K562 (cell line): ENCODE measurements around the gene SCART1.

Experiments
- NR2C1 ChIP-seq, 2 experiments: fragments of 450-650 bp; IDR thresholded peaks; 2 replicates each; pipeline ENCODE4 v1.6.1; 2017; ENCODE audit warnings: mild to moderate bottlenecking in 2 of 2, antibody characterized with exemption in 1 of 2, inconsistent platforms in 1 of 2, missing compliant biosample characterization in 1 of 2, missing genetic modification characterization in 1 of 2
- PML ChIP-seq: IDR thresholded peaks from 2 replicates; pipeline ENCODE4 v1.6.1; 2012; ENCODE audit warnings: low read length, inconsistent platforms
- POLR2AphosphoS5 ChIP-seq: IDR thresholded peaks from 2 replicates; pipeline ENCODE4 v1.6.1; 2011; ENCODE audit warnings: mild to moderate bottlenecking, low read depth, low read length, moderate library complexity; ENCODE audit not compliant: control insufficient read depth, insufficient read depth
- SMARCA5 ChIP-seq: fragments of 450-650 bp; IDR thresholded peaks from 2 replicates; pipeline ENCODE4 v1.6.1; 2016
- SP1 ChIP-seq: sonication (generic); formaldehyde crosslinking; IDR thresholded peaks from 2 replicates; pipeline ENCODE4 v1.8.1; 2022; ENCODE audit warnings: mild to moderate bottlenecking, missing genetic modification reagents
- ZNF764 ChIP-seq: fragments of 250-450 bp; sonication (Bioruptor Pico); IDR thresholded peaks from 2 replicates; pipeline ENCODE4 v1.4.0; 2020; ENCODE audit warnings: low read depth, mild to moderate bottlenecking, moderate library complexity
- TF ChIP-seq, protein P1 (sequence below), 3 experiments: IDR thresholded peaks in 2 of 3; conservative IDR thresholded peaks in 1 of 3; 2 replicates each; pipeline ENCODE4 v1.5.1; 2011 to 2012; ENCODE audit warnings: low read length in 3 of 3, mild to moderate bottlenecking in 3 of 3, control low read depth in 2 of 3, improper control_type of control experiment in 1 of 3, inconsistent platforms in 1 of 3, low read depth in 1 of 3, mixed read lengths in 1 of 3, moderate library complexity in 1 of 3; ENCODE audit not compliant: insufficient read depth in 2 of 3
- TF ChIP-seq, protein P2 (sequence below): fragments of 250-450 bp; sonication (Bioruptor Pico); IDR thresholded peaks from 2 replicates; pipeline ENCODE4 v1.5.0; 2021; ENCODE audit warnings: mild to moderate bottlenecking, borderline replicate concordance

GRCh38 chr10:133464582-133465031 is 10.9 kb downstream of the SCART1 start:
- no peak for TF ChIP-seq NR2C1 (IDR thresholded peaks at IDR 0.05)
- TF ChIP-seq NR2C1 (tag; IDR thresholded peaks at IDR 0.05), result no peak
- no peak for TF ChIP-seq PML
- TF ChIP-seq, protein P1, sequence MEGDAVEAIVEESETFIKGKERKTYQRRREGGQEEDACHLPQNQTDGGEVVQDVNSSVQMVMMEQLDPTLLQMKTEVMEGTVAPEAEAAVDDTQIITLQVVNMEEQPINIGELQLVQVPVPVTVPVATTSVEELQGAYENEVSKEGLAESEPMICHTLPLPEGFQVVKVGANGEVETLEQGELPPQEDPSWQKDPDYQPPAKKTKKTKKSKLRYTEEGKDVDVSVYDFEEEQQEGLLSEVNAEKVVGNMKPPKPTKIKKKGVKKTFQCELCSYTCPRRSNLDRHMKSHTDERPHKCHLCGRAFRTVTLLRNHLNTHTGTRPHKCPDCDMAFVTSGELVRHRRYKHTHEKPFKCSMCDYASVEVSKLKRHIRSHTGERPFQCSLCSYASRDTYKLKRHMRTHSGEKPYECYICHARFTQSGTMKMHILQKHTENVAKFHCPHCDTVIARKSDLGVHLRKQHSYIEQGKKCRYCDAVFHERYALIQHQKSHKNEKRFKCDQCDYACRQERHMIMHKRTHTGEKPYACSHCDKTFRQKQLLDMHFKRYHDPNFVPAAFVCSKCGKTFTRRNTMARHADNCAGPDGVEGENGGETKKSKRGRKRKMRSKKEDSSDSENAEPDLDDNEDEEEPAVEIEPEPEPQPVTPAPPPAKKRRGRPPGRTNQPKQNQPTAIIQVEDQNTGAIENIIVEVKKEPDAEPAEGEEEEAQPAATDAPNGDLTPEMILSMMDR (IDR thresholded peaks at IDR 0.05 in 2 of 3, conservative IDR thresholded peaks at IDR 0.05 in 1 of 3; ENCODE audit: insufficient read depth in 2 of 3, low read depth in 1 of 3, low read length in 3 of 3), result no peak
- TF ChIP-seq POLR2AphosphoS5, result no peak
- TF ChIP-seq, protein P2, sequence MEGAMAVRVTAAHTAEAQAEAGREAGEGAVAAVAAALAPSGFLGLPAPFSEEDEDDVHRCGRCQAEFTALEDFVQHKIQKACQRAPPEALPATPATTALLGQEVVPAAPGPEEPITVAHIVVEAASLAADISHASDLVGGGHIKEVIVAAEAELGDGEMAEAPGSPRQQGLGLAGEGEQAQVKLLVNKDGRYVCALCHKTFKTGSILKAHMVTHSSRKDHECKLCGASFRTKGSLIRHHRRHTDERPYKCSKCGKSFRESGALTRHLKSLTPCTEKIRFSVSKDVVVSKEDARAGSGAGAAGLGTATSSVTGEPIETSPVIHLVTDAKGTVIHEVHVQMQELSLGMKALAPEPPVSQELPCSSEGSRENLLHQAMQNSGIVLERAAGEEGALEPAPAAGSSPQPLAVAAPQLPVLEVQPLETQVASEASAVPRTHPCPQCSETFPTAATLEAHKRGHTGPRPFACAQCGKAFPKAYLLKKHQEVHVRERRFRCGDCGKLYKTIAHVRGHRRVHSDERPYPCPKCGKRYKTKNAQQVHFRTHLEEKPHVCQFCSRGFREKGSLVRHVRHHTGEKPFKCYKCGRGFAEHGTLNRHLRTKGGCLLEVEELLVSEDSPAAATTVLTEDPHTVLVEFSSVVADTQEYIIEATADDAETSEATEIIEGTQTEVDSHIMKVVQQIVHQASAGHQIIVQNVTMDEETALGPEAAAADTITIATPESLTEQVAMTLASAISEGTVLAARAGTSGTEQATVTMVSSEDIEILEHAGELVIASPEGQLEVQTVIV (CRISPR knock-in tag), result no peak
- no peak for TF ChIP-seq ZNF764
- no peak for TF ChIP-seq SP1 (CRISPR knock-in tag)
- no peak for TF ChIP-seq SMARCA5
